Measurements from ENCODE around the gene ATG13. TPM values are rescaled to one million over a fixed set of nuclear protein-coding genes. Genes with fewer than 3 reads are reported as not detected.

Gene ATG13
- total and polyA plus RNA-seq, 2 of the 8 experiments (the other 6 are each of a cell fraction or from before 2014, with no cell fraction given): 65.0 to 77.4 TPM

- no peak for TF ChIP-seq CHD7 (IDR thresholded peaks at IDR 0.05; ENCODE audit: insufficient replicate concordance, low read length)
- no peak for TF ChIP-seq SIN3A (conservative IDR thresholded peaks at IDR 0.05 in 1 of 2, IDR thresholded peaks at IDR 0.05 in 1 of 2; ENCODE audit: low read depth in 1 of 2, low read length in 2 of 2)
- TF ChIP-seq MAFK (IDR thresholded peaks at IDR 0.05; ENCODE audit: low read depth, low read length): no peak
Observed at GRCh38 chr11:46637546-46637945, 20.2 kb downstream of the ATG13 start (continued).

Data from H1 (cell line).